HCT116 (cell line): ENCODE measurements around the gene MMRN1. TPM values are rescaled to one million over a fixed set of nuclear protein-coding genes. Genes with fewer than 3 reads are reported as not detected.

Experiments used
- ATAC-seq: fragments of 200-7000 bp; cut with Tn5 transposase; 2 replicates; pipeline ENCODE4 v1.9.1; 2020; ENCODE audit warnings: mild to moderate bottlenecking, moderate library complexity
- BruUV-seq: library from RNA; stranded (reverse); fragments of 400-500 nt; replicated peaks from 2 replicates; lab custom pipeline; 2021; lab: Mats Ljungman, UMichigan
- CTCF ChIA-PET: fragments of 300-600 bp; sonication (Branson Sonifier 250); formaldehyde crosslinking; loops from one replicate; lab custom pipeline; 2021; ENCODE audit warnings: antibody characterized with exemption; lab: Charles Lee
- POLR2A ChIA-PET: fragments of 300-600, 350-600 bp; sonication (Branson Sonifier 250); formaldehyde crosslinking; loops from one replicate; lab custom pipeline; 2021; ENCODE audit warnings: antibody characterized with exemption; lab: Charles Lee
- RAD21 ChIA-PET, 2 experiments: fragments of 300-600 bp; sonication (Branson Sonifier 250); formaldehyde crosslinking; loops; one replicate each; lab custom pipeline; 2023; ENCODE audit warnings: low total read pairs in 2 of 2; ENCODE audit not compliant: uncharacterized antibody in 2 of 2, unreplicated experiment in 2 of 2, low non-redundant PET in 1 of 2; lab: Charles Lee
- DNase-seq: peaks from one replicate; pipeline ENCODE4 v3.0.0-alpha.2; 2010; ENCODE audit warnings: low read depth, low spot score
- H2AFZ ChIP-seq: fragments of 200-600 bp; shearing (Covaris generic), sonication (generic); 2 replicates; pipeline ENCODE4 v1.6.1; 2017; ENCODE audit warnings: low read depth, mixed run types, mixed read lengths, antibody characterized with exemption, low read length; ENCODE audit not compliant: poor library complexity, severe bottlenecking
- H3K27ac ChIP-seq: 2 replicates; pipeline ENCODE4 v1.5.1; 2012; ENCODE audit warnings: low read depth, low read length
- H3K27me3 ChIP-seq: fragments of 200-600 bp; sonication (generic); 2 replicates; pipeline ENCODE4 v1.6.1; 2016; ENCODE audit warnings: mixed run types, low read length, mixed read lengths; ENCODE audit not compliant: insufficient read depth
- H3K36me3 ChIP-seq, 2 experiments: fragments of 200-500 bp in 1 of 2; fragments of 200-600 bp in 1 of 2; sonication (Bioruptor generic) in 1 of 2; sonication (generic) in 1 of 2; 2 replicates each; pipeline versions ENCODE4 v1.5.1 to v1.6.1; 2014 to 2016; ENCODE audit warnings: low read length in 2 of 2, inconsistent platforms in 1 of 2, mixed read lengths in 1 of 2, mixed run types in 1 of 2; ENCODE audit not compliant: insufficient read depth in 2 of 2, control insufficient read depth in 1 of 2
- H3K4me1 ChIP-seq, 2 experiments: fragments of 200-600 bp in 1 of 2; sonication (generic) in 1 of 2; 2 replicates each; pipeline versions ENCODE4 v1.5.1 to v1.6.1; 2012 to 2017; ENCODE audit warnings: low read length in 2 of 2, inconsistent platforms in 1 of 2, mild to moderate bottlenecking in 1 of 2, mixed read lengths in 1 of 2, mixed run types in 1 of 2, moderate library complexity in 1 of 2; ENCODE audit not compliant: insufficient read depth in 2 of 2, control insufficient read depth in 1 of 2
- H3K4me2 ChIP-seq: fragments of 200-600 bp; sonication (generic); 2 replicates; pipeline ENCODE4 v1.6.1; 2017; ENCODE audit warnings: mixed run types, low read length, mixed read lengths
- H3K4me3 ChIP-seq, 2 experiments: fragments of 200-600 bp in 1 of 2; sonication (generic) in 1 of 2; replicated peaks in 1 of 2; 2 replicates each; pipeline ENCODE4 v1.5.1; 2011 to 2016; ENCODE audit warnings: low read length in 2 of 2, control low read depth in 1 of 2, low read depth in 1 of 2, mild to moderate bottlenecking in 1 of 2, mixed read lengths in 1 of 2, mixed run types in 1 of 2
- H3K79me2 ChIP-seq: fragments of 200-600 bp; sonication (generic); 2 replicates; pipeline ENCODE4 v1.6.1; 2017; ENCODE audit warnings: mild to moderate bottlenecking, mixed run types, low read length, moderate library complexity, mixed read lengths; ENCODE audit not compliant: insufficient read depth
- H3K9ac ChIP-seq: fragments of 200-600 bp; sonication (generic); 2 replicates; pipeline ENCODE4 v1.6.1; 2016; ENCODE audit warnings: low read length, mixed read lengths
- H3K9me2 ChIP-seq: fragments of 200-600 bp; sonication (generic), shearing (Covaris generic); 2 replicates; pipeline ENCODE4 v1.6.1; 2017; ENCODE audit warnings: mixed run types, mild to moderate bottlenecking, moderate library complexity; ENCODE audit not compliant: insufficient read depth
- H3K9me3 ChIP-seq, 2 experiments: fragments of 200-500 bp in 1 of 2; fragments of 200-600 bp in 1 of 2; sonication (Bioruptor generic) in 1 of 2; sonication (generic) in 1 of 2; 2 replicates each; pipeline ENCODE4 v1.6.1; 2014 to 2017; ENCODE audit warnings: low read length in 2 of 2, mixed read lengths in 2 of 2, inconsistent platforms in 1 of 2, low read depth in 1 of 2, mild to moderate bottlenecking in 1 of 2, mixed run types in 1 of 2, moderate library complexity in 1 of 2; ENCODE audit not compliant: control insufficient read depth in 1 of 2, insufficient read depth in 1 of 2
- H4K20me1 ChIP-seq: fragments of 200-600 bp; sonication (generic), shearing (Covaris generic); 2 replicates; pipeline ENCODE4 v1.6.1; 2017; ENCODE audit warnings: mixed run types, mild to moderate bottlenecking, moderate library complexity; ENCODE audit not compliant: insufficient read depth
- EGR1 ChIP-seq: IDR thresholded peaks from 2 replicates; pipeline ENCODE4 v1.6.1; 2012; ENCODE audit warnings: low read depth
- ELF1 ChIP-seq: IDR thresholded peaks from 2 replicates; pipeline ENCODE4 v1.6.1; 2012; ENCODE audit warnings: low read depth, borderline replicate concordance
- EZH2 ChIP-seq: fragments of 200-600 bp; sonication (generic); IDR thresholded peaks from 2 replicates; pipeline ENCODE4 v1.6.1; 2017; ENCODE audit warnings: antibody characterized with exemption, mixed run types
- EZH2phosphoT487 ChIP-seq: fragments of 200-600 bp; IDR thresholded peaks from 2 replicates; pipeline ENCODE4 v1.6.1; 2018; ENCODE audit warnings: antibody characterized with exemption, borderline replicate concordance
- FOSL1 ChIP-seq: IDR thresholded peaks from 2 replicates; pipeline ENCODE4 v1.6.1; 2012; ENCODE audit warnings: low read depth
- JUND ChIP-seq: IDR thresholded peaks from 2 replicates; pipeline ENCODE4 v1.6.1; 2012
- MAX ChIP-seq: IDR thresholded peaks from 2 replicates; pipeline ENCODE4 v1.6.1; 2012
- REST ChIP-seq: IDR thresholded peaks from 2 replicates; pipeline ENCODE4 v1.6.1; 2012; ENCODE audit warnings: low read depth
- SIN3A ChIP-seq: IDR thresholded peaks from 2 replicates; pipeline ENCODE4 v1.6.1; 2012; ENCODE audit warnings: low read depth
- SP1 ChIP-seq: IDR thresholded peaks from 2 replicates; pipeline ENCODE4 v1.6.1; 2012; ENCODE audit warnings: low read depth
- SRF ChIP-seq: IDR thresholded peaks from 2 replicates; pipeline ENCODE4 v1.6.1; 2012; ENCODE audit warnings: low read depth
- YY1 ChIP-seq: IDR thresholded peaks from 2 replicates; pipeline ENCODE4 v1.6.1; 2011; ENCODE audit warnings: low read length, low read depth, moderate library complexity, mild to moderate bottlenecking; ENCODE audit not compliant: insufficient replicate concordance; ENCODE audit errors: extremely low read depth
- ZNF274 ChIP-seq: fragments of 200-500 bp; sonication (Bioruptor generic); IDR thresholded peaks from 2 replicates; pipeline ENCODE4 v1.6.1; 2014; ENCODE audit warnings: mild to moderate bottlenecking, low read depth, low read length, inconsistent platforms
- intact Hi-C: fragments of 100-400 bp; cut with micrococcal nuclease; formaldehyde crosslinking; loops from 2 replicates; pipeline ENCODE4 v1.10.0; 2022
- total RNA-seq: library from RNA; stranded (reverse); gene quantifications from one replicate; pipeline ENCODE4 v1.2.1, GENCODE V29; 2021; ENCODE audit not compliant: unreplicated experiment

MMRN1 gene
- total RNA-seq, 1 experiment from 2014 or later = 0.12 TPM

- Histone ChIP-seq H3K4me3 (no peak overlapping the region), H3K27me3 (no peaks in the 10 kb centered on the region), H3K4me2 (no peak overlapping the region), H2AFZ (no peak overlapping the region), H3K4me1 (no peaks in the 10 kb centered on the region), H3K36me3 (no peaks in the 10 kb centered on the region), H3K9ac (no peak overlapping the region), H3K79me2 (no peaks in the 10 kb centered on the region), H4K20me1 (no peaks in the 10 kb centered on the region), H3K27ac (no peak overlapping the region), H3K9me3 (no peaks in the 10 kb centered on the region), H3K9me2 (no peaks in the 10 kb centered on the region)
- intact Hi-C loops = no loop called here
- no TSS peak for BruUV-seq
- ATAC-seq (no peak), DNase-seq (no peak)
- TF ChIP-seq SP1 = no peak
- TF ChIP-seq FOSL1 = no peak
- no peak for TF ChIP-seq SIN3A
- no peak for TF ChIP-seq SRF
- TF ChIP-seq REST = no peak
- no peak for TF ChIP-seq ZNF274
- TF ChIP-seq EZH2 = no peak
- TF ChIP-seq MAX = no peak
- TF ChIP-seq EGR1 = no peak
- TF ChIP-seq JUND = no peak
- TF ChIP-seq EZH2phosphoT487 = no peak
- TF ChIP-seq ELF1 = no peak
- TF ChIP-seq YY1 = no peak
- ChIA-PET CTCF (no interaction called here), POLR2A (no interaction called here), RAD21 (no interaction called here)
Observed at GRCh38 chr4:89997171-89997704, 102.6 kb downstream of the MMRN1 start.
